ENCODE results near the gene SLC25A47.

The SLC25A47 gene

DNA sequence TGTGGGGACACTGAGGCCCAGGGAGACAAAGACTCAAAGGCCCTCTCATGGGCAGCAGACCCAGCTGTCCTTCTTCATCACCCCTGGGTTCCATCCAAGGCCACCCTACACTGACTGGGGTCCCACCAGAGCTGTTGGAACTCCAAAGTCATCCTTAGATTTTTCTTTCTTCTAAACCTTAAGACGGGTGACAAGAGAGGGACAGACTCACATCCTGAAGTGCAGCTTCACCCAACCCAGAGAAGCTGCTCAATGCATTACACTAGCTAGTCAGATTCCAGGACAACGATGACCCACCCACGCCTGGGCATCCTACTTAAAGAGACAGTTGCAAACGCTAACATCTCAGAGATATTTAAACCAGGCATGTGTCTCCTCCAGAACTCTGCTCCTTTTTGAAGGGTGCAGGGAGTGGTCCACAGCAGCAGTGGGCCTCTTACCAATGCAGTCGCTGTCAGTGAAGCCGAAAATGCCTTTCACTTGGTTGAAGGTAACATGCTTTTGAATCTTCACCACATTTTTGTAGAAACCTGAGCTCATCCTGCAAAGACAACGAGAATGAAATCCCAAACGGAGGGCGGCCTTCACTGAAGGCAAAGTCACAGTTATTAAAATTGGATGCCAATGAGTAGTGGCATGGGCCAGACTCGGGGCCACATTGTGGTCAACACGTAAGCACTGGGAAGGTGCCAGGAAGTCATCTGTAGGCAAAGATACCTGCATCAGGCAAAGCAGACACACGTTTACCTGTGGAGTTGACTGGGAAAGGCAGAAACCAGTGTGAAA, 23.4 kb downstream of the SLC25A47 start:
- DNase-seq (ENCODE audit: low read depth): no peak

DNA sequence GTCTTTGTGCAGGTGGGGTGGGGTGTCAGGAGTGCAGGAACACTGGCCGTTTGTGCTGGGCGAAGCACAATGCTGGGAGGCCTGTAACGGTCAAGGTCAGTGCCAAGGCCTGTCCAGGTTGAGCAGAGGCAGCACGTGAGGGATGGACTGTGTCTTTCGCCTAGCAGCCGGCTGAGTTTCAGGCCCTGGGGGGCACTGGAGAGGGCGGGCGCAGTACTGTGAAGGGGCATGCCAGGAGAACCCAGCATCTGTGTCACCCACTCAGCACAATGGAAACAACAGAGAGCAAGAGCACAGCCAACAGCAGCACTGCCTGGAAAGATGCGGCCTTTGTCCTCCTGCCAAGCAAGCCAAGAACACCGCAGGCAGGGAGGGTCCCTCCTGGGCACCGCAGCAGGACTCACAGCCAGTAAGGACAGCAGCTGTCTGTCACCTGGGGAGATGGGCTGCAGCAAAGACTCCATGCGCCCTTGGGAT, 25.2 kb downstream of the SLC25A47 start:
- no peak for DNase-seq (ENCODE audit: low read depth)

DNA sequence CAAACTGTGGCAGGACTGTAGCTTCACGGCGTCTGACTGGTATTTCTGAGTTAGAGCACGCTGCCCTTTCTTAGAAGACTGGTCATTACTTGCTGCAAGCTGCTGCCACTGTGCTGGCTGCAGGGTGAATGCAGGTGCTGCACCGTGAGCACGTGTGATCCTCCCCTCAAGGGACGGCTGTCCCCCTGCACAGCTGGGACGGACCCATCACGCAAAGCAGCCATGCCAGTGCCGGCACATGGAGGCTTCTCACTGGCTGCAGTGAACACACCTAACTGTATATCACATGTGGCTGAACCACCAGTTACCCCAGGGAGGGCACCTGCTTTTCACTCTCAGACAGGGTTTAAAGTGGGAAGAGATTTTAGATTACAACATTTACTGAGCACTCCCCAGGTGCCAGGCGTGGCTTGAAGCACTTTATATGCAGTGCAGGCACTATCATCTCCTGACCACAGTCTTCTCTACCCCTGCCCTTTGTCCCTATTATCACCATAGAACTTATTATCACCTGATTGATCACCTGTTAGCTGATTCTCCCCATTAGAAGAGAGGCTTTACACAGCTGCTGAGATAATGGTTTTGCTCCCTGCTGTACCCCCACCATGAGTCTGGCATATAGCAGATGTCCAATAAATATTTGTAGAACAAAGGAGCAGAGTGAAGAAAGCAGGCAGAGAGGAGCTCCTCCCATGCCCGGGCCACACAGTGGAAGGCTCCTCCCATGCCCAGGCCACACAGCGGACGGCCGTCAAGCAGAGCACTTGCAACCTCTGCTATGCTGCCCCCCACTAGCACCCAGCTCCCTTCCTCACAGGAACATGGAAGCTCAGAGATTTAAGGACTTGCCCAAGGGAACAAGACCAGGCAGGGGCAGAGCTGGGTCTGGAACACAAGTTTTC, 25.9 kb downstream of the SLC25A47 start:
- no peak for DNase-seq (ENCODE audit: low read depth)

DNA sequence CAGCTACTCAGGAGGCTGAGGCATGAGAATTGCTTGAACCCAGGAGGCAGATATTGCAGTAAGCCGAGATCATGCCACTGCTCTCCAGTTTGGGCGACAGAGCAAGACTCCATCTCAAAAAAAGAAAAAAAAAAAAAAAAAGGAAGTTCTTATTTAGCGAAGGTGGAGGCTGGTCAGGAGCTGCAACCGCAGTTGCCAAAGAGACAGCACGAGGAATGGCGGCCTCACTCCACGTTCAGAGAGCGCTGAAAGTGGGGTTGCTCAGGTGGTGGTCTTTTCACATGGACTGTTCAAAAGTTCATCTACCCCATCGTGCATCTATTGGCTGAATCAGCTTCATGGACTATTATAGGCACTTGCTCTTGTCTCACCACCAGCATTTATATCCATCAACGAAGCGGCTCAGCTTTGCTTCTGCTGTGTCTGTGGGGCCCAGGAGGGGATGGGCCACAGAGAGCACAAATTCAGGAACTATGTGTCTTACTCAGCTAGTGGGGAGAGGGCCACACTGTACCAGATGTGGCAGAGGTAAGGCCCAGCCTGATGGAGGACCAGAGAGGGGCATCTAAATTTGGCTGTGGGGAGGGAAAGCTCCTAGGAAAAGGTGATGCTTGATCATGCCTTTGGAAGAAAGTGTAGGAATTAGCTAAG, 27.3 kb downstream of the SLC25A47 start:
- no peak for DNase-seq (ENCODE audit: low read depth)

DNA sequence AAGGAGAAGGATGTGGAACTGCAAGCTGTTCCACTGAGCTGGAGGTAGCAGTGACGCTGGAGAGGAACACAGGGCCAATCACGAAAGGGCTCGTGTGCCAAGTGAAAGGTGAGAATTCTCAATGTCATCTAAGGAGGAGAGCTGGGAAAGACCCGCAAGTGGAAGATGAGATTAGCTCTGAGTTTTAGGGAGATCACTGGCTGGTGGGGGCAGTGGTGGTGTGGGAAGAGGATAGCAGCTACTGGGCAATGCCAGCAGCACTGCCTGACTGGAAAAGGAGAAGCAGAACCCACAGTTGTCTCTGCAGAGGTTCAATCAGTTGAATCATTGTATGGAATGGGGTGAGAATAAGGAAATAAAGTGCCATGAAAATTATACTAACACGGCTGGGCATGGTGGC, 27.8 kb downstream of the SLC25A47 start:
- no peak for DNase-seq (ENCODE audit: low read depth)

DNA sequence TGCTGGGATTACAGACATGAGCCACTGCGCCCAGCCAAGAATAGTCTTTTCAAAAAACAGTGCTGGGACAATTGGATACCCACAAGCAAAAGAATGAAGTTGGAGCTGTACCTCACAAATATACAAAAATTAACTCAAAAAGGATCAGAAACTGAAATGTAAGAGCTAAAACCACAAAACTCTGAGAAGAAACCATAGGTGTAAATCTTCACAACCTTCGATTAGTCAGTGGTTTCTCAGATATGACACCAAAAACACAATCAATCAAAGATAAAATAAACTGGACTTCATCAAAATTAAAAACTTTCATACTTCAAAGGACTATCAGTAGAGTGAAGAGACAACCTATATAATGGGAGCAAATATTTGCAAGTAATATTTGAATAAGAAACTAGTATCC, 35.3 kb downstream of the SLC25A47 start:
- no peak for DNase-seq (ENCODE audit: low read depth)

DNA sequence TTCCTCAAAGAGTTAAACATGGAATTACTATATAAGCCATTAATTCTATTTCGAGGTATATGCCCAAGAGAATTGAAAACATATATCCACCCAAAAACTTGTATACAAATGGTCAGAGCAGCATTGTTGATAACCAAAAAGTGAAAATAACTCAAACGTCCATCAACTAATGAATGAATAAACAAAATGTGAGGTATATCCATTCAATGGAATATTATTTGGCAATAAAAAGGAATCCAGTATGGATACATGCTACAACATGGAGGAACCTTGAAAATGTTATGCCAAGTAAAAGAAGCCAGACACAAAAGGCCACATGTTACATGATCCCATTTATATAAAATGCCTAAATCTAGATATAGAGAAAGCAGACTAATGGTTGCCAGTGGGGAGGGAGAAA, 36.0 kb downstream of the SLC25A47 start:
- DNase-seq (ENCODE audit: low read depth): no peak

DNA sequence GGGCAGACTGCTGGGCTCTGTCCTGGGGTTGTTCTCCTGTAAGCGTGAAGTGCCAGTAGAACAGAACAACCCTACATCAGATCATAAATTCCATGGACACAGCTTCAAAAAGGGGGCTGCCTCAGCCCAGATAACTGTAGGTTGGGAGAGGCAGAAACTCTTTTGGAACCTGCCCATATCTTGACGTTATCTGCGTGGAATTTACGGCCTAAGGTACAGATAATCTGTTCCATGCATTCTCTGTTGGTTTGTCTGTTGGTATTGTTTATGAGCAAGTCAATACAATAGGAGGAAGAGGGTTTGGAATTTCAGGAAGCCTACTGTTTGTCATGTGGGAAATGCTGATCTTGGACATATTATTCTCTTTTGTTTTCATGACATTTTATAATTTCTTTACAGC, 36.7 kb downstream of the SLC25A47 start:
- DNase-seq (ENCODE audit: low read depth): no peak

DNA sequence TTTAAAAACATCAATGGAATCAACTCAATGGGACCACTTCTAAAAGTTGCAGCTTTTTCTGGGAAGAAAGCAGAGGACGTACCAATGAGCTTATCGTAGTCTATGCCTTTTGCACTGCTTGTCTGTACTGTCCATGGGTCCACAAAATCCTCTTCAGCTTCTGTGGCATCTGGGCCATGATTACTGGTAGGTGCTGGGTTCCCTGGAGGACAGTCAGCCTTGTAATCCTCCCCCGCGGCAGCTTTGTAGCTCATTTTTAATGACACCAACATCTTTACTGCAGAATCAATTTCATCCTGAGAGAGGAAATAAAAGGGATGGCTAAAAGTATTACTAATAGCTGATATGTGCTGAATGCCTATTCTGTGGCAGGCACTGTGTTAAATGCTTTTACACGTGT, 38.5 kb downstream of the SLC25A47 start:
- no peak for DNase-seq (ENCODE audit: low read depth)

DNA sequence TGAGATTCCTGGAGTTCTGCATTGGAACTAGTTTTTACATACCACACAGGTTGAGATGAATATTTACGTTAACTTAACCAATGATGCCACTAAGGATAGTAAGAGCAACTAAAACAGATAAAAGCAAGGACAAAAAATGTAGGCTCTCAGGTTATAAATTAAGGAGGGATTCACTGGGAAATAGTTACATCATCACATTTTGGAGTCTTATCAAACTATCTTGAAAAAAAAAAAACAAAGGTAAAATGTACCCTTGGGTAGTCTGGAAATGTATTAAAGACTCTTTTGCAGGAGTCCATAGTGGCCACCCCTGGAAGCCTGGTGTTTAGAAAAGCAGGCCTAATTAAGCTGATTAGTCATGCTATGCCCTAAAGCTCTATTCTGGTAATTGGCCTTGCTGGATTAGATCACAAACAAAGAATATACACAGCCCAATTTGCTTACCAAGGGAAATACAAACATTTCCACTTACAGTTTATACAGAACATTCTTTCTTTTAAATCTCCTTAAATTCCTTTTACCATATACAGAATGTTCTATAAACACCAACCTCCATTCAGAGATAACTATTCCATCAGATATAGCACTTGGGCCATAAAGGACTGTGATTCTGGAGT, 39.3 kb downstream of the SLC25A47 start:
- DNase-seq (ENCODE audit: low read depth): no peak

DNA sequence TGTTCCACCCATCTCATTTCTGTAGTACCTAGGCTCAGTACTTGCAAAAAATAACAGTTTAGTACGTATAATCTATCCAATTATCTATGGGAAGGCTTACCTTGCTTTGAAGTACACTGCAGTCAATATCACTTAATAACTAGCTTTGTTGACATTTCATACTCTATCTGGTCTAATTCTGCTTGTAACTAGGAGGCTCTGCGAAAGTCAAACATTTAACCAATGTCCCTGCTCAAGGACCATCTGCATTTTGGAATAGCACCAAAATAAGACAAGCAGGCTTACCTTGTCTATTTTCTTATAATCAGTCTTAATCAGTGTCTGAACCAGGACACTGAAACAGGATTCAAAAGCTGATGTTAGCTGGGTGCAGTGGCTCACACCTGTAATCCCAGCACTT, 39.9 kb downstream of the SLC25A47 start:
- no peak for DNase-seq (ENCODE audit: low read depth)

DNA sequence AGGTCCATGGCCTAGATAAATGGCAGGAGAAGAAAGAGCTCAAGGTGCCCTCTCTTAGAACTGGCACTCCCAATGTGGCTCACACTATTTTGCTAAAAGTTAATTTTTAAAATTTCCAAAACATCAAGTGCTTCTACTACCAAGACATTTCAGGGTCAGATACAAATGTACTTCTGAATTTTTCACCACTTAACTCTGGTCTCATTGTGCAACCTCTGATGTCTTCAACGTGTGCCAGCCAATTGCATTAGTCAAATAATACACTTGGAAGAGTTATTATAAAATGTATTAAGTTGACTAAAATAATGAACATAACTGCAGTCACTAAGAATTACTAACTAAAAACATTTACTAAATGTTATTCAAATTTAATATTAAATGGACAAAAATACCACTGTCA, 41.3 kb downstream of the SLC25A47 start:
- peak; percentile 17 for DNase-seq (ENCODE audit: low read depth)

DNA sequence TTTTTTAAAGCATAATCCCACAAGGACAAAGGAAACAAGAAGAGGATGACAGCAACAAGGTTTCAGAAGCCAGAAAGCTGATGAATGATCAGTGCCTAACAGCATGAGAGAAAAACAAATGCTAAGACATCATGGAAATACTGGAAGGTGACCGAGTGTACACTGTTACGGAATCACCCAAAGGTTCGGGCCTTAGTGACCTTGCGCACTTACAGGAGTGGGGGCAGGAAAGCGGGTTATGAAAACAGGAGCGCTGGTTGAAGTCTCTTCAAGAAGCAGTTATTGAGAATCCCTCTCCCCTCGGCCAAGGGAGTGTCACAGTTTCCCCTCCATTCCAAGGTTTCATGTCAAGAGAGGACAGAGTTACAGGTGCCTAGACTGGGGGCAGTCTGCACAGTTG, 42.6 kb downstream of the SLC25A47 start:
- DNase-seq (ENCODE audit: low read depth): no peak

DNA sequence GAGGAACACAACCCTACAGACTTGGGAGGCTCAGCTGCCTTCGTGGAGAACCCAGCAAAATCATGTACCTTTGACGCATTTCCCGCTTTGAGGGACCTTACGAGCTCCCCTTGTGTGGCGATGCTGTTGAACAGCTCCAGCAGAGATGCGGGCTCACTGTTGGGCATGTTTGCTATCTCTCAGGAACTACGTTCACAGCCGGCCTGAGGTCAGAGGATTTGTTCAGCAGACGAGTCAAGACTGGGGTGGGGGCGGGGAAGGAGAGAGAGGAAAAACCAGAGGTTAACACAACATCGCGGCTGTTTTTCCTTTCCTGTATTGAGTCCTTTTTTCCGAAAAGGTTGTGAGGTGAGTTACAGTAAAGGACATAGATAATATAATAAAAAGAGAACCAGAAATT, 45.9 kb downstream of the SLC25A47 start:
- DNase-seq (ENCODE audit: low read depth): no peak

DNA sequence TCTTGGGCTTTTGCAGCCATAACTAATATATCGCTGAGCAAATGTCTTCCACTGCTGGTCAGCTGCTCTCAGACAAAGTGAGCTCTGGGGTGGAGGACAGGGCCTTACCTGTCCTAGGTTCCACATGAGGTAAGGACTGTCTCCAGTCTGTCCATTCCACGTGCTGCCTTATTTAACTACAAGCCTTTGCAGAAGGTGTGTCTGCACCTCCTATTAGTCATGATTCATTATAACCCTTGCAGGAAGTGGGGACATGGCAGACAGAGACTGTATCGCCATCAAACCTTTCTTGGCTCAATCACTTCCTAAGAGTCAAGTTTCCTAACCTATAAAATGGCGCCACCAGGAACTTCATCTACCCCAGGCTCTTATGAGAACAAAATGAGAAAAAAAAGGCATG, 46.9 kb downstream of the SLC25A47 start:
- DNase-seq (ENCODE audit: low read depth): no peak

DNA sequence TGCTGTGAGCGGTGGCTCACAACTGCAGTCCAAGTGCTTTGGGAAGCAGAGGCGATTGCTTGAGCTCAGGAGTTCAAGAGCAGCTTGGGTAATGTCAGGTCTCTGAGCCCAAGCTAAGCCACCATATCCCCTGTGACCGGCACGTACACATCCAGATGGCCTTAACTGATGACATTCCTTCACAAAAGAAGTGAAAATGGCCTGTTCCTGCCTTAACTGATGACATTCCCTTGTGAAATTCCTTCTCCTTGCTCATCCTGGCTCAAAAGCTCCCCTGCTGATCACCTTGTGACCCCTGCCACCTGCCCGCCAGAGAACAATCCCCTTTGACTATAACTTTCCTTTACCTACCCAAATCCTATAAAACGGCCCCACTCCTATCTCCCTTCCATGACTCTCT, 48.6 kb downstream of the SLC25A47 start:
- DNase-seq (ENCODE audit: low read depth): no peak

DNA sequence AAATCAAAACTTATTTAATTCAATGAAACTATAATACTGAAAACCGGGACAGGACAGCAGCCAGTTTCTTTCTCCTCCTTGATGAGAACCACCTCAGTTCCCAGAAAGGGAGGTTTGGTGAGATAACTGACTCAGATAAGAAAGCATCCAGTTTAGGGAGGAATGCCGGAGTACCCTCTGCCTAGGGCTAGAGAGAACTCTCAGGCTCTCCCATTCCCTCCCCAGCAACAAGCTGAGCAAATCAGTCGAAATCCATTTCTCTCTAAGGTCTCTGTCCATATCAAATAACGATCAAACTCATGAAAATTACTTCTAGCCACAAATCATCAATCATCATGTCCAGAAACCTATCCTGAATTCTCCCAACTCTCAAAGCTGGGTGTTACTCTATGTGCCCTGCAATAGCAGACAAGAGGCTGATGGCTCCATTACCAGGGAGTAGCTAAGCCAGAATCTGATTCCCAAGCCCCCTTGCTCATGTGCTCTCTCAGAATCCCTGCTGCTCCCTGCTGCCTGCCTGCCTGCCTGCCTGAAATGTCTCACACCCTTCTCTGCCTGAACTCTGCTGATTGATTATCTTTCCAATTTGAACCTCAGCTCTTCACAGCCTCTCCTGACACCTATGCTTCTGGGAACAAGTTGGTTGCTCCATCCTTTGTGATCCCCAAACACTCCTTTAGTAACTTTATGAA, 49.4 kb downstream of the SLC25A47 start:
- DNase-seq (ENCODE audit: low read depth): peak; percentile 12

DNA sequence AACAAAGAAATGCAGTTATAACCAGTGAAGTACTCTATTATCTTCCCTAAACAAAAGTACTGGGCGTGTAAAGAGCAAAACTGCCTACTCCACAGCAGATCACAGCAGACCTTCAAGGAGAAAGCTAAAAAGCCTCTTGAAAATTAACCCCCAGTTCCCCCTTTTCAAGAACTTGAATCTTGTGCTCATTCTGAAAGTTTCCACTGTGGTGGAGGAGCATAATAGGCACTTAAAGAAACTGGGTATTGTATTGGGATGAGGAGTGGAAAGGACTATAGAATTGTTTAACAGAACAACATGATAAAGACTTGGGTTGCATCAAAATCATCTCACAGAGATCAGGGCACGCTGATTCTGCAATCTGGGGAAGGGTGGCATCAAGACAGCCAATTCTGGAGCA, 51.1 kb downstream of the SLC25A47 start:
- no peak for DNase-seq (ENCODE audit: low read depth)

DNA sequence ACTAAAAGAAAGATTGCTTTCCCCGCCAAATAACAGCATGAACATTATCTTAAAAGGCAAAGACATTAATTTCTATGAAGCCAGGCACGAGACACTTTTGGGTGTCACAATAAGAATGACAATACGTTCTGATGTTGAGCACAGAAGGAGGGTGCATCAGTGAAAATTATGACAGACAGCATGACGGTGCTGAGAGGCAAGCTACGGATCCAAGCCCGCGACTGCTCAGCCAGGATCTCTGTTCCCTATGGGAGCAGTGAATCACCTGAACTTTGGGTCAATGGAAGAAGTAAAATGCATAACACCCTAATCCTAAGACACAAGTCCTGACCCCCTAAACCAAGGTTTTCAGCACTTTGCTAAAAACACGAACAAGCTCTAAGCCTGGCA, 51.7 kb downstream of the SLC25A47 start:
- DNase-seq (ENCODE audit: low read depth): no peak

DNA sequence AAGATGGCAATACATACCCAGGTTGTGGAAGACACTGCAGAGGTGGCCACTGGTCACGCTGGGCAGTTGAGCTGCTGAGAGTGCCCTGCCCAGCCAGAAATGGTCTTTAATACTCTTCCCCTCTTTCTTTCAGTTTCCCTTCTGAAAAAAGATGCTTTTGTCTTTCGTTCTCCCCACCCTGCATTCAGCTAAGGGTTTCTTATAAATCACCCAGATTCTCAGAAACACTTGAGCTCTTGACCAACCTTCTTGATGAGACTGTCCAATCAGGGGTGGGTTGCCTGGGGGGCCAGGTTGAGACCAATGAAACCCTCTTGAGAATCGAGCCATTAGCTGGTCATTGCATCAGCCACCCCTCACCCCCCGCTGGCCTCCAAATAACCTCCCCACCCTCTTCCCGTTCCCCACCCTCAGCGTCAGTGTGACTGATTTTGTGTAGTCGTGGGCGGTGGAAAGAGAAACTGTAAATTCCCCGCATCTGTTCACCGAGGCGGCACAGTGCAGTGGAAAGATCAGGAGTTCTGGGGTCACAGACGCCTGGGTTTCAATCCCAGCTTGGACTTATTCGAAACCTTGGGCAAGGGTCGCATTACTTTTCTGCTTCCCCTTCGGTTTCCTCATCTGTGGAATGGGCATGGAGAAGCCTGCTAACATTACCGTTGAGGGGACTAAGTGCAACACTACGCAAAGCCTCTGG, 52.3 kb downstream of the SLC25A47 start:
- peak; percentile 78 for DNase-seq (ENCODE audit: low read depth)
